ENCODE results near the gene C10orf105.

C10orf105 gene

DNA sequence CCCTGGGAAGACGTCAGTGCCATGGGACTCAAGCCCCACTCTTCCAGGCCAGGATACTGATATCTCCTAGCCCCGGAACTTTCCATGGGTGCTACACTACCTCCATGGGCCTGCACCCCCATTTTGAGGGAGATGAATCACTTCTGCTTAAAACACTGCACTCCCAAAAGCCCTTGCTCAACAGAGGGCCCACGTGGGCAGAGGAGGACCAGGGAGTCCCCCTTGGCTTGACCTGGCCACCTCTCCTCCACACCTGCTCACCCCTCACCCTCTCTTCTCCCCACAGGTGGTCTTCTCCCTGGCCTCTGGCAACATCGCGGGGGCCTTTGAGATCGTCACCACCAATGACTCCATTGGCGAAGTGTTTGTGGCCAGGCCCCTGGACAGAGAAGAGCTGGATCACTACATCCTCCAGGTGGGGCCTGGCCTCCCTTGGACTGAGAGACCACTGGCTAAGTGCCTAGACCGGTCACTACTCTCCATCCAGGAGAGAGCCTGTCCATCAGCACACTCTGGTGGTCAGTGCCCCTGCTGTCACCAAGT, 19.9 kb upstream of the C10orf105 start:
- no peaks in the 10 kb centered on the region for H4K20me1 ChIP-seq
- TF ChIP-seq Cebpa-rat (IDR thresholded peaks at IDR 0.05), result no peak
- H3K9me3 ChIP-seq, result peaks cover 6% of the 10 kb centered on the region; the same call in 1 of the 2 replicates
- H3K4me1 ChIP-seq, result peaks cover 52% of the 10 kb centered on the region
- H3K9ac ChIP-seq, result no peak overlapping the region
- no peaks in the 10 kb centered on the region for H3K36me3 ChIP-seq
- no peaks in the 10 kb centered on the region for H3K27me3 ChIP-seq
- no peak overlapping the region for H3K4me2 ChIP-seq
- H3K4me3 ChIP-seq, result no peak overlapping the region
- no peak overlapping the region for H3K27ac ChIP-seq

DNA sequence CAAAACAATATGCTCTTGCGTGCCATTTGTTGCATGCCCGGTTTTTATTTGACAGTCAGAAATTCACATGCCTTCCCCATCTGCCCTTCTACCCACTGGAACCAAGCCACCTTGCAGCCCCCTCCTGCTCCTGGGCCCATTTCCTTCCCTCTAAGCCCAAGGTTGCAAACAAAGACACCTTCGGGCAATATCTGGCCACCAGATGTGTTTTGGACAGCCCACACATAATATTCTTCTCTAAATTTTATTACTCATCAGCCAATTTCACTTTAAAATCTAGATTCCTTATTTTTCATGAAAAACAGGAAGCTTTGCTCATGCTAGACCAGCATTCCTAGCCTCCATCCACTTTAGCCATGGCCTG, 18.2 kb upstream of the C10orf105 start:
- Histone ChIP-seq H3K9me3 (peaks cover 3% of the 10 kb centered on the region; the same call in 1 of the 2 replicates), H3K9ac (no peak overlapping the region), H4K20me1 (no peaks in the 10 kb centered on the region), H3K4me1 (peaks cover 54% of the 10 kb centered on the region), H3K4me3 (no peak overlapping the region), H3K27me3 (no peaks in the 10 kb centered on the region), H3K4me2 (peak overlapping the region; percentile 82; the same call in 1 of the 2 replicates), H3K36me3 (no peaks in the 10 kb centered on the region), H3K27ac (no peak overlapping the region)
- no peak for TF ChIP-seq Cebpa-rat (IDR thresholded peaks at IDR 0.05)

DNA sequence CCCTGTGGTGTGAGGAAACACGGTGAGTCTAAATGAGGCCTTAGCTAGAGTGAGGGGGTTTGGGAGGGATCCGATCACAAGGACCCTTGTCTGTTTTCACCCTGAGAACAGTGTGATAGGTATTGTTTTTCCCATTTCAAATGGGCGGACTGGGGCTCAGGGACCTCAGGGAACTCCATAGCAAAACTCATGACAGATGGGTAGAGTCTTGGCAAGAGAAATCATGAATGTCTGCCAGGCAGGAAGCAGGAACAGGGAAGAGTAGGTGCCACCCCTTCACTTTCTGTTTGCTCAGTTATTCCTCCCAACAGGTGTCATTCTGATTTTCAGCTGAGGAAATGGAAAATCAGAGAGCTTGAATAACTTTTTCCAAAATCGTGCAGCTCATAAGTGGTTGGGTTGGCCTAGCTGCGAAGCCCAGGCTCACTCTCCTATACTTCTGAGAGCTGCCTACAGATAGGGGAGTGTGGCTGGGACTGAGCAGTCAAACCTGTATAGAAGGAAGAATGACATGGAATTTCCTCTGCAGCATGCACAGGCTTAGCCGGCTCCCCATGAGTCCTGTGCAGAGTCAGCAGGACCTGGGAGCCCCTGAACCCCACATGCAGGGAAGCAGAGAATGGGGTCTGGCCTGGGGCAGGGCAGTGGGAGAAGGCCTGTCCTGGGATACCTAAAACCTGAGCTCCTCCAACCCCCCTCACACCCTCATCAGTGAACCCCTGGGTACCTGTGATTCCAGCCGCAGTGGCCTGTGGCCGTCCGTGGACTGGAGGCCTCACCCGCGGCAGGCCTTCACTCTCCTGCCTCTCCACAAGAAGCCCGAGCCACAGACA, 17.6 kb upstream of the C10orf105 start:
- Histone ChIP-seq H3K9ac (no peak overlapping the region), H3K4me3 (no peak overlapping the region), H3K9me3 (no peaks in the 10 kb centered on the region), H4K20me1 (no peaks in the 10 kb centered on the region), H3K4me1 (peaks cover 54% of the 10 kb centered on the region), H3K27me3 (no peaks in the 10 kb centered on the region), H3K36me3 (no peaks in the 10 kb centered on the region), H3K4me2 (peak overlapping the region; percentile 82), H3K27ac (peak overlapping the region; percentile 71)
- no peak for TF ChIP-seq Cebpa-rat (IDR thresholded peaks at IDR 0.05)

DNA sequence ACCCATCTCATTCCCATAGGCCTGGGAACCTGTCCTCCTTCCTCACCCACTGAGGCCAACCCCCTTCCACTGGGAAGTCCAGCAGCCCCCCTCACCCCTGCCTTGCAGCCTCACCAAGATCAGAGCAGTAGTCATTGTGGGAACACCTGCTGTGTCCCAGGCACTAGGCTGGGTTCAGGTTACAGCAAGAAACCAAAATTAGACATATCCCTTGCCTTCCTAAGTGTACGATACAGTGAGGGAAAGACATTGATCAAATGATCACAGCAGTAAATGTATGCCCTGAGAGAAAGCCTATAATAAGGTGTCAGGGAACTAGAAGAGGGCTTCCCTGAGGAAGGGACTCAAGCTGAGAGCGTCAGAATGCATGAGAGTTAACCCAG, 17.0 kb upstream of the C10orf105 start:
- Histone ChIP-seq H3K4me1 (peaks cover 52% of the 10 kb centered on the region), H3K4me3 (no peak overlapping the region), H4K20me1 (no peaks in the 10 kb centered on the region), H3K9me3 (no peaks in the 10 kb centered on the region), H3K9ac (peak overlapping the region; percentile 66; the same call in 1 of the 2 replicates), H3K27me3 (no peaks in the 10 kb centered on the region), H3K4me2 (peak overlapping the region; percentile 82), H3K36me3 (no peaks in the 10 kb centered on the region), H3K27ac (peak overlapping the region; percentile 71)
- no peak for TF ChIP-seq Cebpa-rat (IDR thresholded peaks at IDR 0.05)

DNA sequence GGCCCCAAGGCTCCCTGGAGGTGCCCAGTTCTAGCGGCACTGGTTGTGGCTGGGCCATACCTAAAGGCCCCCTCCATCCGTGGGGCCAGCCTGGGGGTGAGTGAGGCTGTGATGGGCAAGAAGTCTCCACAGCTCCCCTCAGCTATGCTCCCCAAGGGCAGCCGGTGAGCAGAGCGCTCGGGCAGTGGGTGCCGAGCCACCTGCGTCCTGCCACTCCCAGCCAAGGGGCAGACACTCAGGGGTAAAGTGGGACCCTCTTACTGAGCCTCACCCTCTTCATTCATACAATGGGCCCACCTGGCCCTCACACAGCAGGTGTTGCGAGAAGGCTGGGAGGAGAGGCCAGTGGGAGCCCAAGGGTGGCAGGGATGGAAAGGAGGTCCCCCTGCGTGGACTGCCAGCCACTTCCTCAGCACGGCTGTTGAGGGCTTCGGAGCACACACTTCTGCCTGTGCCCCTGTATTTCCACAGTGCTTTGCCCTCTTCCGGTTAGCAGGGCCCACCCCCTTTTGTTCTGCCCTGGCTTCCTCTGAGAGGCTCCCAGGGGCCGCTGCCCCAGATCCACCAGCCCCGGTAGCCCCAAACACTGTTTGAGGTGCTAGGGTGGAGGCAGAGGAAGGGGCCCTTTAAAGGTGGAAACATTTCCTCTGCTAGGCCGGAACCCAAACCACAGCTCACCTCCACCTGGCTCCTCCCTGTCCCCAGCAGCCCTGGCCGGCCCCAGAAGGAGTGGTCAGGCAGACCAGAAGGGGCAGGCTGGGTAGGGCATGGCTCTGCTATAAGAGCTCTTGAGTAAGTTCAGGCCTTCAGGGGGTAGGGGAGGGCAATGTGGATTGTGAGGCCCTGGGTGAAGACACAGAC, 16.4 kb upstream of the C10orf105 start:
- Histone ChIP-seq H3K4me3 (0 out of 2 replicates have a peak overlapping the region, but pooled peaks have one; percentile 2), H3K27ac (peak overlapping the region; percentile 71), H3K9ac (peak overlapping the region; percentile 66), H3K27me3 (no peaks in the 10 kb centered on the region), H3K36me3 (no peaks in the 10 kb centered on the region), H3K4me1 (peaks cover 45% of the 10 kb centered on the region), H3K4me2 (peak overlapping the region; percentile 82), H3K9me3 (no peaks in the 10 kb centered on the region), H4K20me1 (no peaks in the 10 kb centered on the region)
- no peak for TF ChIP-seq Cebpa-rat (IDR thresholded peaks at IDR 0.05)

DNA sequence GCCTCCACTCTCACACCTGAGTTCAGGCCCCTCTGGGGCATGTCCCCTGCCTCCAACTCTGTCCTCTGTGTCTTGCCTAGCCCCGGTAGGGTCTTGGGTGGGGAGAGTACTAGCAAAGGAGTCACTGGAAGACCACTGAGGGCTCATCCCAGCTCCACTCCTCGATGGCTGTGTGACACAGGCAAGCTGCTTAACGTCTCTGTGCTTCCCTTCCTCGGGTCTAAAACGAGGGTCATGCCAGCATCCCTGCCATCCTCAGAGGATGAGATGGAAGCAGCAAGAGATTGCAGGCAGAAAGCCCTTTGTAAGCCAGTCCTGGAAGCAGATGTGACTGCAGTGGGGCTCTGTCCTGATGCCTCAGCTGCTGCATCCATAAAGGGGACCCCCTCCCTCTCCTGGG, 15.2 kb upstream of the C10orf105 start:
- peak overlapping the region; percentile 71 for H3K27ac ChIP-seq
- no peak overlapping the region for H3K9ac ChIP-seq
- H3K4me1 ChIP-seq, result peaks cover 47% of the 10 kb centered on the region

DNA sequence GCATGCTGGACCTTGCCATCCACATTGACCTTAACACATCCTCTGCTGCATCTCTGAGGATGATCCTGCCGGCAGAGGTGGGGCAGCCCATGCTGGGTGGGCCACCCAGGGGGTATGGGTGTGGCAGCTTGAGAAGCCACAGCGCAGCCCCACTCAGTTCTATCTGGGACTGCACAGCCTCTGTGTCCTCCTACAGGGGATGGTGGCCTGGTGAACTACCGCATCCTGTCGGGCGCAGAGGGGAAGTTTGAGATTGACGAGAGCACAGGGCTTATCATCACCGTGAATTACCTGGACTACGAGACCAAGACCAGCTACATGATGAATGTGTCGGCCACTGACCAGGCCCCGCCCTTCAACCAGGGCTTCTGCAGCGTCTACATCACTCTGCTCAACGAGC, 12.2 kb upstream of the C10orf105 start:
- peaks cover 65% of the 10 kb centered on the region for H3K4me1 ChIP-seq

More for the DNA sequence above, 15.2 kb upstream of the C10orf105 start:
- Histone ChIP-seq H4K20me1 (no peaks in the 10 kb centered on the region), H3K36me3 (no peaks in the 10 kb centered on the region), H3K4me2 (peak overlapping the region; percentile 82), H3K4me3 (no peak overlapping the region), H3K9me3 (no peaks in the 10 kb centered on the region), H3K27me3 (no peaks in the 10 kb centered on the region)
- no peak for TF ChIP-seq Cebpa-rat (IDR thresholded peaks at IDR 0.05)

DNA sequence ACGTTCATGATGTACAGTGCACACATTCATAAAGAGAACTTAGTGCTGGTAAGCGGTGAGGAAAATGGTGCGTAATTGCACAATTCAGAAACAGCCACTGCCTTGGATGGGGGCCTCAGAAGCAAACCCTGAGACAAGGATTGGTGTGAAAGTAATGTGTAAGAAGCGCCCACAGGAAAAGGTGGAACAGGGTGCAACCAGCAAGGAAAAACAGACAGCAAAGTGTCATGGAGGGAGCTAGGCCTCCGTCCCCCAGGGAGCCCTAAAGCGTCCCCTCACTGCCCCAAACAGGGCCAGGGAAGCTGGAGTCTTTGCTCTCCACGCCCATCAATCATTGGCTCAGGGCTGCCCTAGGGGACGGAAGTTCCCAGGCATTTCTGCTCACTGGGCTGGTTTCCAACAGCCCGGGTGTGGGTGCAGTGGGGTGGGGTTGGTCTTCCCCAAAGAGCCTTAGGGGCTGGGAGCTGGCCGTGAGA, 9.6 kb upstream of the C10orf105 start:
- Histone ChIP-seq H3K27me3 (no peaks in the 10 kb centered on the region), H3K9me3 (no peaks in the 10 kb centered on the region), H3K9ac (peak overlapping the region; percentile 20; the same call in 1 of the 2 replicates), H3K36me3 (no peaks in the 10 kb centered on the region), H3K4me2 (peak overlapping the region; percentile 78), H3K27ac (peak overlapping the region; percentile 36; the same call in 1 of the 2 replicates), H4K20me1 (no peaks in the 10 kb centered on the region), H3K4me1 (peaks cover 66% of the 10 kb centered on the region), H3K4me3 (no peak overlapping the region)
- TF ChIP-seq Cebpa-rat (IDR thresholded peaks at IDR 0.05), result 0 out of 2 replicates have a peak, but pooled peaks have one; percentile 26

More for the DNA sequence above, 12.2 kb upstream of the C10orf105 start:
- Histone ChIP-seq H3K9ac (no peak overlapping the region), H3K27me3 (no peaks in the 10 kb centered on the region), H4K20me1 (no peaks in the 10 kb centered on the region), H3K36me3 (no peaks in the 10 kb centered on the region), H3K27ac (no peak overlapping the region), H3K4me3 (no peak overlapping the region), H3K4me2 (no peak overlapping the region), H3K9me3 (no peaks in the 10 kb centered on the region)
- no peak for TF ChIP-seq Cebpa-rat (IDR thresholded peaks at IDR 0.05)

Data from BLaER1 (cell line).